GM12865 (cell line): ENCODE measurements around the gene URAD.

ENCODE experiments used
- DNase-seq: peaks from one replicate; pipeline ENCODE4 v3.0.0; 2010; ENCODE audit warnings: low read depth
- H3K4me3 ChIP-seq: 2 replicates; pipeline ENCODE4 v1.5.1; 2011; ENCODE audit warnings: mild to moderate bottlenecking, low read depth, low read length, control low read depth
- CTCF ChIP-seq: IDR thresholded peaks from 2 replicates; pipeline ENCODE4 v1.5.1; 2011; ENCODE audit warnings: low read length, control low read depth, low read depth, inconsistent platforms; ENCODE audit not compliant: insufficient read depth; ENCODE audit errors: missing control alignments

The URAD gene

DNA sequence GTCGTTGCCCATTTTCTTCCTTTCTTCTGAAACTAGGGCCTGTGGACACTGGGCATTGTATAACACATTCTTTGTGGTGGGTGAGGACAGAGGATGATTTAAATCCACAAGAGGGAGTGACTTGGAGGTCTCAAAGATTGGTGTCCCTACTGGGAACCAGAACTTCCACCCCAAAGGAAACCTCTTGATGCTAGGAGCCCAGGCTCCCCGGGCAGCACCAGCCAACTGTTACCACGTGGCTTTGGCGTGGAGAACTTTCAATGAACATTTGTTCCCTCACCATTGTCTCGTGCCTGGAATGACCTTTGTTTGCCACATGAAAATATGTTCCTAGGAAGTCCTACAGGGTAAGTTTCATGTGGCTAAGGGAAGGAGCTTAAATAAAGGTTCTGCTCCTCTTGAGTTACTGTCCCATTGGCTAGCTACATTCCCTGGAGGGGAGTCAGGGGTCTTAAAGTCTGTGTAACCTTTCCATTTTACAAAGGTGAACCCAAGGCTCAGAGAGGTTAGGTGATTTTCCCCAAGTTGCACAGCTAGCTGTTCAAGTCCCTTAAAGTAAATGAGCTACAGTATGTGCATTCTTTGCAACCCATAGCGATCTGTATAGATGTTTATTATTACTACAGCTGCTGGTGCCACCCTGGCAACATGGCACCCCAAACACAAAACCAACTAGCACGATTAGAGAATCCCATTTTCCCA is 14.4 kb downstream of the URAD start:
- no peak for DNase-seq
- no peak overlapping the region for H3K4me3 ChIP-seq
- TF ChIP-seq CTCF, result no peak

DNA sequence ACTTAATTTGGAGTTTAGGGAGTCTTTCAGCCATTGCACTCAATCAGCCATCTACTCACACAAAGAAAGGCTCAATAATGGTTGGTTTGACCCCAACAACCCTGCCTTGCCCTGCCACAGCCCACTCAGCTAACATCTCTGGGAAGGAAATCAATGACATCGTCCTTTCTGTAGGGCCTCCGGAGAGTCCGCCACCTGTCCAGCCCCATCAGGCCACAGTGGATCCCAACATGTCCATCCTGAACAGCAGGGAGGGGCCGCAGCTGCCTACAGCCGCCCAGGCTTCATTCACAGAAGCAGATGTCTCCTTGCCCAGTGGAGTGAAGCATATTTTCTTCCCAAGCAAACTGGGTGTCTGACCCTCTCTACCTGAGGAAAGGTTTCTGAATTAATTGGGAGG is 15.2 kb downstream of the URAD start:
- no peak overlapping the region for H3K4me3 ChIP-seq
- TF ChIP-seq CTCF, result no peak
- no peak for DNase-seq

- H3K4me3 ChIP-seq, result no peak overlapping the region
- DNase-seq, result no peak
- TF ChIP-seq CTCF, result no peak
Observed at GRCh38 chr13:27972478-27972820, 16.0 kb downstream of the URAD start.

- no peak for DNase-seq
- no peak overlapping the region for H3K4me3 ChIP-seq
- TF ChIP-seq CTCF, result no peak
Observed at GRCh38 chr13:27971776-27972477, 16.6 kb downstream of the URAD start.

DNA sequence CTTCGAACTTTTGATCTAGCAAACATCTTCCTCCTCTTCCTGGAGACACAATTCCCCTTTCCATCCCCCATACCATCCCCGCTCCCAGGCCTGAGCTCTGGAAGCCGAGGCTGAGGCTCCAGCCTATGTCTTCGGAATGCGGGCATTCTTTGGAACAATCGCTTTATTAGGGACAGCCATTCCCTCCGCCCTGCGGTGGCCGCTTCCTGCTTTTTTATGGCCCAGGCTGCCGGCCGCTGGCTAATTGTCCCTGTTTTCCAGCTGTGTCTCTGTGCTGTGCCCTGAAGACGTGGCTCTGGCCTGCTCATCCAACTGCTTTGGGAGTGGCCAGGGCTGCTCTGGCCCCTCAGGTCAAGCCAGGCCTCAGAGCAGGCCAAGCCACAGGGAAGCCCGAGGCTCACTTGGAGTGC is 17.3 kb downstream of the URAD start:
- H3K4me3 ChIP-seq, result no peak overlapping the region
- no peak for DNase-seq
- TF ChIP-seq CTCF, result no peak

- DNase-seq, result no peak
- H3K4me3 ChIP-seq, result no peak overlapping the region
- TF ChIP-seq CTCF, result no peak
Observed at GRCh38 chr13:27970382-27971235, 17.9 kb downstream of the URAD start.

GRCh38 chr13:27969866-27970229 is 18.6 kb downstream of the URAD start:
- H3K4me3 ChIP-seq, result no peak overlapping the region
- no peak for DNase-seq
- TF ChIP-seq CTCF, result no peak
